Measurements from ENCODE around the gene PRSS8. TPM values are rescaled to one million over a fixed set of nuclear protein-coding genes. Genes with fewer than 3 reads are reported as not detected.

Gene PRSS8
- total and polyA plus RNA-seq, 3 donors from 2014 or later, result 0.74 to 1.5 (median 0.79) TPM

- Histone ChIP-seq H3K27ac (peak overlapping the region; percentile 31 to 39), H3K4me1 (peaks cover 28% of the 10 kb centered on the region), H3K36me3 (ENCODE audit: low read depth, missing control alignments) (no peaks in the 10 kb centered on the region), H3K27me3 (no peaks in the 10 kb centered on the region), H3K4me3 (no peak overlapping the region), H3K9me3 (no peaks in the 10 kb centered on the region)
- WGBS, 2 donors, result 66 to 67% methylated on average over 14 of the region's 14 CpGs
- DNase-seq, result no peak
- intact Hi-C loops (cut with DNase I; ENCODE audit: low total_unique reads), result loop anchor here (10.0 kb wide), 1 partner anchor 62 kb away; no protein-coding TSS in a partner anchor
- TF ChIP-seq CTCF (IDR thresholded peaks at IDR 0.05) (no peak), POLR2A (IDR thresholded peaks at IDR 0.05) (no peak)
Measured at GRCh38 chr16:31082368-31083045, 53.0 kb downstream of the PRSS8 start.

Small RNA genes lying within 50 kb of the gene (small RNA-seq; reads per million reads assigned to genes)
- gene AC009088.4 (0 to 0.37 reads per million in 2 donors), gene NDUFA3P6 (0 reads per million in 2 donors)

Other genes starting within 250 kb of the PRSS8 start
- 10 to 100 TPM; 49.6 to 57.4 TPM for gene BCL7C, start 241.7 kb downstream of the PRSS8 start, total RNA-seq
- 40.2 TPM for gene BCL7C, start 241.7 kb downstream of the PRSS8 start, polyA plus RNA-seq (ENCODE audit: insufficient read depth, low read depth, low replicate concordance)
- gene CTF1, start 239.1 kb downstream of the PRSS8 start, total RNA-seq, result 1 to 10 TPM; 5.9 to 9.0 TPM
- gene CTF1, start 239.1 kb downstream of the PRSS8 start, polyA plus RNA-seq (ENCODE audit: insufficient read depth, low read depth, low replicate concordance), result 5.6 TPM
- 100 to 1,000 TPM; 142 to 149 TPM for gene FBXL19, start 212.2 kb downstream of the PRSS8 start, total RNA-seq
- gene FBXL19, start 212.2 kb downstream of the PRSS8 start, polyA plus RNA-seq (ENCODE audit: insufficient read depth, low read depth, low replicate concordance), result 47.0 TPM
- gene ORAI3, start 186.7 kb downstream of the PRSS8 start, total RNA-seq, result 10 to 100 TPM; 68.6 to 75.0 TPM
- gene ORAI3, start 186.7 kb downstream of the PRSS8 start, polyA plus RNA-seq (ENCODE audit: insufficient read depth, low read depth, low replicate concordance), result 29.1 TPM
- gene SETD1A, start 178.0 kb downstream of the PRSS8 start, total RNA-seq, result 10 to 100 TPM; 45.7 to 45.8 TPM
- gene SETD1A, start 178.0 kb downstream of the PRSS8 start, polyA plus RNA-seq (ENCODE audit: insufficient read depth, low read depth, low replicate concordance), result 41.4 TPM
- 1 to 10 TPM; 5.7 to 7.4 TPM for gene HSD3B7, start 150.5 kb downstream of the PRSS8 start, total RNA-seq
- gene HSD3B7, start 150.5 kb downstream of the PRSS8 start, polyA plus RNA-seq (ENCODE audit: insufficient read depth, low read depth, low replicate concordance), result 8.9 TPM
- gene STX1B, start 125.1 kb downstream of the PRSS8 start, total RNA-seq, result 1 to 10 TPM; 6.3 to 8.7 TPM
- gene STX1B, start 125.1 kb downstream of the PRSS8 start, polyA plus RNA-seq (ENCODE audit: insufficient read depth, low read depth, low replicate concordance), result 5.8 TPM
- gene STX4, start 102.2 kb downstream of the PRSS8 start, total RNA-seq, result 10 to 100 TPM; 50.9 to 56.9 TPM
- 37.1 TPM for gene STX4, start 102.2 kb downstream of the PRSS8 start, polyA plus RNA-seq (ENCODE audit: insufficient read depth, low read depth, low replicate concordance)
- 10 to 100 TPM; 17.2 to 20.2 TPM for gene ZNF668, start 61.5 kb downstream of the PRSS8 start, total RNA-seq
- gene ZNF668, start 61.5 kb downstream of the PRSS8 start, polyA plus RNA-seq (ENCODE audit: insufficient read depth, low read depth, low replicate concordance), result 10.1 TPM
- 10 to 100 TPM; 68.9 to 74.0 TPM for gene ZNF646, start 61.3 kb downstream of the PRSS8 start, total RNA-seq
- gene ZNF646, start 61.3 kb downstream of the PRSS8 start, polyA plus RNA-seq (ENCODE audit: insufficient read depth, low read depth, low replicate concordance), result 80.3 TPM
- 1 to 10 TPM; 2.7 to 6.1 TPM for gene PRSS53, start 46.8 kb downstream of the PRSS8 start, total RNA-seq
- 1.1 TPM for gene PRSS53, start 46.8 kb downstream of the PRSS8 start, polyA plus RNA-seq (ENCODE audit: insufficient read depth, low read depth, low replicate concordance)
- gene VKORC1, start 40.9 kb downstream of the PRSS8 start, total RNA-seq, result 100 to 1,000 TPM; 102 to 183 TPM
- 102 TPM for gene VKORC1, start 40.9 kb downstream of the PRSS8 start, polyA plus RNA-seq (ENCODE audit: insufficient read depth, low read depth, low replicate concordance)
- 10 to 100 TPM; 68.8 to 69.1 TPM for gene BCKDK, start 27.3 kb downstream of the PRSS8 start, total RNA-seq
- gene BCKDK, start 27.3 kb downstream of the PRSS8 start, polyA plus RNA-seq (ENCODE audit: insufficient read depth, low read depth, low replicate concordance), result 34.5 TPM
- gene KAT8, start 18.1 kb downstream of the PRSS8 start, total RNA-seq, result 100 to 1,000 TPM in 1 of 2 donors, 10 to 100 TPM in 1; 96.9 to 111 TPM
- 86.0 TPM for gene KAT8, start 18.1 kb downstream of the PRSS8 start, polyA plus RNA-seq (ENCODE audit: insufficient read depth, low read depth, low replicate concordance)
- 1 to 10 TPM; 7.1 to 8.3 TPM for gene PRSS36, start 14.3 kb upstream of the PRSS8 start, total RNA-seq
- gene PRSS36, start 14.3 kb upstream of the PRSS8 start, polyA plus RNA-seq (ENCODE audit: insufficient read depth, low read depth, low replicate concordance), result 5.4 TPM
- gene FUS, start 44.4 kb upstream of the PRSS8 start, total RNA-seq, result 100 to 1,000 TPM; 205 to 217 TPM
- gene FUS, start 44.4 kb upstream of the PRSS8 start, polyA plus RNA-seq (ENCODE audit: insufficient read depth, low read depth, low replicate concordance), result 423 TPM
- gene PYCARD, start 67.0 kb upstream of the PRSS8 start, total RNA-seq, result 10 to 100 TPM in 1 of 2 donors, 1 to 10 TPM in 1; 2.6 to 11.1 TPM
- 8.7 TPM for gene PYCARD, start 67.0 kb upstream of the PRSS8 start, polyA plus RNA-seq (ENCODE audit: insufficient read depth, low read depth, low replicate concordance)
- gene TRIM72, start 78.4 kb upstream of the PRSS8 start, total RNA-seq, result under 1 TPM; 0.50 to 0.55 TPM
- 0.58 TPM for gene TRIM72, start 78.4 kb upstream of the PRSS8 start, polyA plus RNA-seq (ENCODE audit: insufficient read depth, low read depth, low replicate concordance)
- gene PYDC1, start 81.4 kb upstream of the PRSS8 start, total RNA-seq, result not detected
- gene PYDC1, start 81.4 kb upstream of the PRSS8 start, polyA plus RNA-seq (ENCODE audit: insufficient read depth, low read depth, low replicate concordance), result not detected
- 1 to 10 TPM; 4.4 to 7.7 TPM for gene ITGAM, start 124.2 kb upstream of the PRSS8 start, total RNA-seq
- gene ITGAM, start 124.2 kb upstream of the PRSS8 start, polyA plus RNA-seq (ENCODE audit: insufficient read depth, low read depth, low replicate concordance), result 7.1 TPM
- 1 to 10 TPM in 1 of 2 donors, under 1 TPM in 1; 0.63 to 2.8 TPM for gene ITGAX, start 219.4 kb upstream of the PRSS8 start, total RNA-seq
- gene ITGAX, start 219.4 kb upstream of the PRSS8 start, polyA plus RNA-seq (ENCODE audit: insufficient read depth, low read depth, low replicate concordance), result 3.4 TPM